Measurements from ENCODE around the gene USP13. TPM values are rescaled to one million over a fixed set of nuclear protein-coding genes. Genes with fewer than 3 reads are reported as not detected.

USP13 gene
- total RNA-seq, 6 experiments from 2014 or later: 6.0 to 11.1 (median 6.9) TPM

DNA sequence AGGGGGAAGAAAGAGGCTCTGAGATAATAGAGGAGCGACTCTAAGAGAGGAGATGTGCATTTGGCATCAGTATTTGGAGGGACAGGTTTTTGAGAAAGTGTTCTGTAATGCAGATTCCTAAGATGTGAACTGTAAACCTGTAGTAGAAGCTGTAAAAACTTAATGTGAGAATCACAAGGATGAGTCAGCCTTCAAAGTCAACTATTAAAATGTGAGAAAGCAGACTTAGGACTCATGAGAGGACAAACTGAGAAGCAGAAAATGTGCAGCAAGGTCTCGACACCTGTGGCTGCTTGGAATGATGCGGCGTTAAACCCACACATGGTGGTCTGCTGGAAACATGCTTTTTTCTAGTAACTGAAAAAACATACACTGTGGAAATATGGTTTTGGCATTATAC is 36.0 kb downstream of the USP13 start:
- Histone ChIP-seq H3K4me3 (no peak overlapping the region), H3K27me3 (no peaks in the 10 kb centered on the region), H3K9me3 (no peaks in the 10 kb centered on the region), H3K4me1 (no peaks in the 10 kb centered on the region), H3K36me3 (no peaks in the 10 kb centered on the region), H3K27ac (no peak overlapping the region)
- ATAC-seq (no peak), DNase-seq (no peak)
- 97% methylated on average over 4 of the region's 4 CpGs for WGBS (ENCODE audit: insufficient coverage, low coverage, low lambda C conversion rate, missing lambda C conversion rate)
- TF ChIP-seq, protein P1, sequence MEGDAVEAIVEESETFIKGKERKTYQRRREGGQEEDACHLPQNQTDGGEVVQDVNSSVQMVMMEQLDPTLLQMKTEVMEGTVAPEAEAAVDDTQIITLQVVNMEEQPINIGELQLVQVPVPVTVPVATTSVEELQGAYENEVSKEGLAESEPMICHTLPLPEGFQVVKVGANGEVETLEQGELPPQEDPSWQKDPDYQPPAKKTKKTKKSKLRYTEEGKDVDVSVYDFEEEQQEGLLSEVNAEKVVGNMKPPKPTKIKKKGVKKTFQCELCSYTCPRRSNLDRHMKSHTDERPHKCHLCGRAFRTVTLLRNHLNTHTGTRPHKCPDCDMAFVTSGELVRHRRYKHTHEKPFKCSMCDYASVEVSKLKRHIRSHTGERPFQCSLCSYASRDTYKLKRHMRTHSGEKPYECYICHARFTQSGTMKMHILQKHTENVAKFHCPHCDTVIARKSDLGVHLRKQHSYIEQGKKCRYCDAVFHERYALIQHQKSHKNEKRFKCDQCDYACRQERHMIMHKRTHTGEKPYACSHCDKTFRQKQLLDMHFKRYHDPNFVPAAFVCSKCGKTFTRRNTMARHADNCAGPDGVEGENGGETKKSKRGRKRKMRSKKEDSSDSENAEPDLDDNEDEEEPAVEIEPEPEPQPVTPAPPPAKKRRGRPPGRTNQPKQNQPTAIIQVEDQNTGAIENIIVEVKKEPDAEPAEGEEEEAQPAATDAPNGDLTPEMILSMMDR (IDR thresholded peaks at IDR 0.05): no peak
- TF ChIP-seq POLR2A (IDR thresholded peaks at IDR 0.05): no peak
- intact Hi-C loops (cut with DNase I): no loop called here

DNA sequence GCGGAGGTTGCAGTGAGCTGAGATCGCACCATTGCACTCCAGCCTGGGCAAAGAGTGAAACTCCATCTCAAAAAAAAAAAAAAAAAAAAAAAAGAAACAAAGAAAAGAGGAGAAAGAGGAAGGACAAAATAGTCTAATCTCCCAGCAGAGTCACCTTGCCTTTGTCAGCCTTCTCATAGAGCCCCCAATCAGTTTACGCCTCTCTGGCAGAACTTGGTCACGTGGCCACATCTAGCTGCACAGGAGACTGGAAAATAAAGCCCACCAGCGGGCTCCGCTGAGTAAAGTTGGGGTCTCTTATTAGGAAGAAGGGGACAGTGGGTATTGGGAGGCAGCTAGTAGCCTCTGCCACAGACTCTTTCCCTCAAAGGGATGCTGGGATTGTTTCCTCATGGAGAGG is 41.9 kb downstream of the USP13 start:
- no peaks in the 10 kb centered on the region for H3K27me3 ChIP-seq
- intact Hi-C loops (cut with DNase I): no loop called here
- no peak overlapping the region for H3K27ac ChIP-seq
- H3K36me3 ChIP-seq: no peaks in the 10 kb centered on the region
- H3K9me3 ChIP-seq: no peaks in the 10 kb centered on the region
- no peaks in the 10 kb centered on the region for H3K4me1 ChIP-seq
- TF ChIP-seq, protein P1 (IDR thresholded peaks at IDR 0.05): no peak
- no peak for TF ChIP-seq POLR2A (IDR thresholded peaks at IDR 0.05)
- ATAC-seq: no peak
- no peak for DNase-seq
- H3K4me3 ChIP-seq: no peak overlapping the region
- no CpG with 5 or more reads among the region's 6 CpGs for WGBS (ENCODE audit: insufficient coverage, low coverage, low lambda C conversion rate, missing lambda C conversion rate)

DNA sequence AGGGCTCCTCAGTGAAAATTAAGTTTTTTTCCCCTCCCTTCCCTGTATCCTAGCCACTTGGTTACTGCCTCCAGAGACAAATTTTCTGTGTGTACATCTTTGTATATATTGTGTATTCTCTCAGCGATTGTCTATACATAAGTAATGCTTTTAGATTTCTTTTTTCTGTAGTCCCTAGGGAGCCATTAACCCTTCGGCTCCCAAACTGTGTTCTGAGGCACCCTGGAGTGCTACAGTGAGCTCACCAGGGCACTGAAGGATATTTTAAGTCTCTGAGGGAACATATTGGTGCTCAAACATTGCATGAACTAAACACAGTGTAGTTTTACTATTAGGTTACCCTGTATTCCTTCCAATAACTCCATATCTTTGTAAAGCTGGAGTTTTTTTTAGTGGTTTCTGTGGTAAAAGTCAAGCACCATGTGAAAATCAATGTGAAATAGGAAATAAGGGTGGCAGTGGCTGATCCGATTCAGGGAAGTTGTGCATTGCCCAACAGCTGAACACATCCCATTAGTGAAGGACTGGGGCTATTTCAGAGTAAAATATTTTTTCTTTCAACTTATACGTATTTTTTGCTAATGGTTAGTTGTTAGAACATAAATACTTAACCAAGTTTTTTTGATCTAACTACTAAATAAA is 43.0 kb downstream of the USP13 start:
- TF ChIP-seq, protein P1 (IDR thresholded peaks at IDR 0.05): no peak
- TF ChIP-seq POLR2A (IDR thresholded peaks at IDR 0.05): no peak
- Histone ChIP-seq H3K27me3 (no peaks in the 10 kb centered on the region), H3K36me3 (no peaks in the 10 kb centered on the region), H3K27ac (no peak overlapping the region), H3K4me3 (no peak overlapping the region), H3K4me1 (no peaks in the 10 kb centered on the region), H3K9me3 (no peaks in the 10 kb centered on the region)
- peak in 2 of 4 donors; percentile 46 to 56 for ATAC-seq
- DNase-seq: no peak
- 65% methylated on average over 4 of the region's 4 CpGs for WGBS (ENCODE audit: insufficient coverage, low coverage, low lambda C conversion rate, missing lambda C conversion rate)
- intact Hi-C loops (cut with DNase I): no loop called here

DNA sequence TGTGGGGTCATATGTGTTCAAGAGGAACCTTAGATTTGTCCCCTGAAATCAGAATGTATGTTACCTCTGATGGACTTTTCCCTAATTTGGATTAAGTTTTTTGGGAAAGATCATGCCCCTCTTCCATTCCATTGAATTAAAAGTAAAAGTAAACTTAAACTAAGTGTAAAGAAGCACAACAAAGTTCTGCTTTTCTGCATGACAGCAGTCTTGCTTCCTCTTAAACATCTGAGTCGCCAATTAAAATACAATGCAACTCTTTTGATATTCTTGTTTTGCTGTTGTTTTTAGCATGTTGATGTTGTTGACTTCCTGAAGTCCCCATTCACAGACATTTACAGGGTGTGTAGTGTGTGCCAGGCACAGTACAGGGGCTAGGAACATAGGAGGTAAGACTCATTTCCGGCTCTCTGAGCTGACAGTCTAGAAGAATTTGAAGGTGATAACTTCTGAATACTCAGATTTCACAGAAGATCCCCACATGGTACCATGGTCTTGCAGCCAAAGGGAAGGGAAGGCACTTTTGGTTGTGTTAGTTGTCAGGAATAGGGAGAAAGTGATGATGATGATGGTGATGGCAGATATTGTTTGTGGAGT is 45.0 kb downstream of the USP13 start:
- intact Hi-C loops (cut with DNase I): no loop called here
- no peaks in the 10 kb centered on the region for H3K36me3 ChIP-seq
- no peak for DNase-seq
- H3K27ac ChIP-seq: no peak overlapping the region
- H3K9me3 ChIP-seq: no peaks in the 10 kb centered on the region
- ATAC-seq: no peak
- WGBS (ENCODE audit: insufficient coverage, low coverage, low lambda C conversion rate, missing lambda C conversion rate): 75% methylated on average over 2 of the region's 2 CpGs
- no peaks in the 10 kb centered on the region for H3K27me3 ChIP-seq
- TF ChIP-seq, protein P1 (IDR thresholded peaks at IDR 0.05): no peak
- no peak for TF ChIP-seq POLR2A (IDR thresholded peaks at IDR 0.05)
- H3K4me1 ChIP-seq: no peaks in the 10 kb centered on the region
- no peak overlapping the region for H3K4me3 ChIP-seq

Measured in right lobe of liver (tissue), 6 donors.